ENCODE measurements around the gene CASTOR1.

Gene CASTOR1

DNA sequence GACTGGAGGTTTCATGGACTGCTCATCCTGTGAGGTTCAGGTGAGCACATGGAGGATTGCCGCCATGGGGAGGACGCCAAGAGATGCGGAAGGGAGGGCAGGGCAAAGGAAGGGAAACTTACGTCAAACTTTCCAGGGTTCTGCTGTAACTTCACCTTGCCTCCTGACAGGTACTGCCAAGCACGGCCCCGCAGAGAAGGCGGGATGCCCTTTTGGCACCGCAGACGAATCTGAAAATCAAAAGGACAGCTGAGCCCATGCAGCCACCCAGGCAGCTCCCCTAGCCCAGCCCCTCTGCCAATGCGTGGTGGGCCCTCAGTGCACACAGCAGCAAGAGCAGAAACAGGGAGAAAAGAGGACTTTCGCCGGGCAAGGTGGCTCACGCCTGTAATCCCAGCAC is 10.0 kb upstream of the CASTOR1 start:
- in situ Hi-C loops (cut with MboI; ENCODE audit: low sequenced_read_pairs): no loop called here
- Histone ChIP-seq H3K36me3 (replicated peaks) (no peaks in the 10 kb centered on the region; the same call in none of the 2 replicates), H3K4me1 (no peaks in the 10 kb centered on the region), H3K27me3 (ENCODE audit: low read depth) (no peaks in the 10 kb centered on the region), H3K9me3 (no peaks in the 10 kb centered on the region), H3K4me3 (no peak overlapping the region)
- no peak for DNase-seq (ENCODE audit: low spot score in 2 of 2)

DNA sequence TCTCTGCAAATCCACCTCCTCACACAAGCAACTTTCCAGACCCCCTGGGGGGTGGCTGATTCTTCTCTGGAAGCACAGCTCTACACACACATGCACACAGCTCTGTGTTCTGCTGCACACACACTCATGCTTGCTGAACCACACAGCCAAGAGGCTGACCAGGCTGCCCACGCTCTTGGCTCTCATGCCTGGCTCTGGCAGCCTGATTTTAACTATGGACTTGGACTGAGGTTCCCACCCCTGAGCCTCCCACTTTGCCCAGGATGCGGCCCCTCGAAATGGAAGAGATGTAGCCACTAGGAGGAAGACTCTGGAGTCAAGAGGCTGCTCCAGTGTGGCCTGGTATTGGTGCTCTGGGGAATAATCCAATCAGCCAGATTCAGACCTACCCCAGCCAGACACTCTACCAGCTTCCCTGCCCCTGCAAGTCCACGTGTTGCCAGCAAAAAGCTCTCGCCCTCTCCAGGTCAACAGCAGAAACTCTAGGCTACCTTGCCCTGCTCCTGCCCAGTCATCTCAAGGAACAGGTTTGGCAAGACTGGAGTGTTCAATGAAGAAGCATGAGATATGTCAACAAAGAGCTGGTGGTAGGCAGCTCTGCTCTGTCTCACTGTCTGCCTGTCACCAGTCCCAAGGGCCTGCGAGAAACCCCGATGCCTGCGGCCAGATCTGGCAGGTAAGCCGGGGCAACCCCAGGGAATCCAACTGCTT is 8.8 kb upstream of the CASTOR1 start:
- Histone ChIP-seq H3K27me3 (ENCODE audit: low read depth) (no peaks in the 10 kb centered on the region), H3K36me3 (replicated peaks) (peaks cover 5% of the 10 kb centered on the region), H3K4me1 (no peaks in the 10 kb centered on the region), H3K9me3 (no peaks in the 10 kb centered on the region), H3K4me3 (no peak overlapping the region)
- in situ Hi-C loops (cut with MboI; ENCODE audit: low sequenced_read_pairs): no loop called here
- no peak for DNase-seq (ENCODE audit: low spot score in 2 of 2)

DNA sequence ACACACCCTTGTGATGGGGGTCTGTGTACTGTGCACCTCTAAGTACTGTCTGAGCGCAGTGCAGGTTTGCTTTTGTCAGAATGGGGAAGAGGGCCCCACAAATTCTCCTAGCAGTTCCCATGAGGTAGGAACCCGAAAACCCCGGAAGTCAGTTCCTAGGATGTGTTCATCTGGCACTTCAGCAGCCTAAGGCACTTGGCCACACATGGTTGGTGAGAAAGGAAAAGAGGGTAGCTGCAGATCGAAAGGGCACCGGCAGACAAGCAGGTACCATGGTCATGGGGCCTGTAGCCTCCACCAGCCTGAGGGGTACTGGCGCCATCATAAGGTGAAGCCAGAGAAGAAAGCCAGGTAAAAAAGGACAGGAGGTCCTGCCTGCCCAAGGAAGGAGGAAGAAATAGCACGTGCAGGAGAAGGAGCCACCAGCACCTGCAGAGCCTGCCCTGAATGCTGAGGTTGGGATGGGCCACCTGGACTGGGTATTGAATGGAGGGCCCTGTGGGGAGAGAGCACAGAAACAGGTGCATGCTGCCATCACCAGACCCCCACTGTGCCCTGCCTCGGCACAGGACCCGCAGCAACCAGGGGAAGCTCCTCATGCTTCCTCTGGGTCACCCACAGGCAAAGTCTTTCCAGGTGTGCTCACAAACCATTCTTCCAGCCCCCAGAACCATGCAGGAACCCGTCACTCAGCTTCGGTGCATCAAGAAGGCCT is 8.1 kb upstream of the CASTOR1 start:
- in situ Hi-C loops (cut with MboI; ENCODE audit: low sequenced_read_pairs): no loop called here
- Histone ChIP-seq H3K27me3 (ENCODE audit: low read depth) (no peaks in the 10 kb centered on the region), H3K36me3 (replicated peaks) (peaks cover 7% of the 10 kb centered on the region), H3K9me3 (no peaks in the 10 kb centered on the region), H3K4me1 (no peaks in the 10 kb centered on the region), H3K4me3 (no peak overlapping the region)
- no peak for DNase-seq (ENCODE audit: low spot score in 2 of 2)

DNA sequence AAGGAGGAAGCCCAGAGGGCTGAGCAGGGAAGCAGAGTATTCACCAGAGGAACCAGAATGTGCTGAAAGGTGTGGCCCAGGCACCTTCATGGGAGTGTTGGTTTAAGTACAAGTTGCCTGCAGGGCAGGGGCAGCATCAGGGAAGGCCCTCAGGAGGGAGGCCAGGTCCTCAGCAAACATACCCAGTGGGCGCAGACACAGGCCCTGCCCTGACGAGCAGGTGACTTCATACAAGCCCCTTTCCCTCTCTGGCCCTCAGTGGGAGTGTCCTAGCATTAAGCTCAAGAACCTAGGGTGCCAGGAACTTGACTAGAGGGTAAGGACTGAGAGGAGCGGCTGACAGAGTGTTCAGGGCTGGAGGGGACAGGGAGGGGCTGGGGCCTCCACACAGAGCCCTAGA is 7.5 kb upstream of the CASTOR1 start:
- H3K27me3 ChIP-seq (ENCODE audit: low read depth): no peaks in the 10 kb centered on the region
- H3K9me3 ChIP-seq: no peaks in the 10 kb centered on the region
- H3K4me1 ChIP-seq: no peaks in the 10 kb centered on the region
- peaks cover 7% of the 10 kb centered on the region for H3K36me3 ChIP-seq (replicated peaks)
- DNase-seq (ENCODE audit: low spot score in 2 of 2): no peak
- no peak overlapping the region for H3K4me3 ChIP-seq
- in situ Hi-C loops (cut with MboI; ENCODE audit: low sequenced_read_pairs): no loop called here

DNA sequence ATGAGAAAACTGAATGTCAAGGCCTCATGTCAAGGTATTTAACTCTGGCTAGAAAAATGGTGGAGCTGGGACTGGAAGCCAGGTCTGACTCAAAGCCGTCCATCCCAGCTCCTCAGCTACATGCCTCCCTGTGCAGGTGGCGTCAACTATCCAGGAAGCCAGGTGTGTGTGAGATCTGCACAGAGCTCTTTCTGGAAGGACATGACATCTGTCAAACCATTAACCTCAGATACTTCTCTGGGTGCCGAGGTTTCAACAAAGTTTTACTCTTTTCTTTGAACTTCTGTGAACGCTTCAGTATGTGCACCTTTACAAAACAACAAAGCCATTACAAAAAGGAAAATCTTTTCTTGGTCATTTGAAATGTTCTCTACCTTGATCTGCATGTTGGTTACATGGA is 7.0 kb upstream of the CASTOR1 start:
- no peaks in the 10 kb centered on the region for H3K4me1 ChIP-seq
- peaks cover 7% of the 10 kb centered on the region for H3K36me3 ChIP-seq (replicated peaks)
- no peaks in the 10 kb centered on the region for H3K27me3 ChIP-seq (ENCODE audit: low read depth)
- H3K9me3 ChIP-seq: no peaks in the 10 kb centered on the region
- DNase-seq (ENCODE audit: low spot score in 2 of 2): no peak
- in situ Hi-C loops (cut with MboI; ENCODE audit: low sequenced_read_pairs): no loop called here
- H3K4me3 ChIP-seq: no peak overlapping the region

DNA sequence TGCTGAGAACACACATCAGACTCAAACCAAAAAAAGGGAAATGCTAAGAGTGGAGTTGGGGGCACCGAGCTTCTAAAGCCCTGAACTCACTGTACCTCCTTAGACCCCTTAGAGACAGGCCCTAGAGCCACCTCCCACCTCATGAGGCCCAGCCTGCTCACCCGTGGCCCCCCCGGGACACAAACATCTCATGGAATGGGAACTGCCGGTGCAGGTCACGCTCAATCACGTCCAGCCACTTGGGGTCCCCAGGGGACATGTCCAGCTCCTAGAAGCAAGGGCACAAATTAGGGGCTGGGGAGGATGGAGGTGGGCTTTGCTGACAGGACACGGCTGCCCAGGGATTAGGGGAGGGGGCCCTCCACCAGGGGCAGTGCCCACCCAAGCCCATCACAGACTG is 6.3 kb upstream of the CASTOR1 start:
- Histone ChIP-seq H3K36me3 (replicated peaks) (peaks cover 7% of the 10 kb centered on the region), H3K9me3 (no peaks in the 10 kb centered on the region), H3K4me3 (no peak overlapping the region), H3K4me1 (no peaks in the 10 kb centered on the region), H3K27me3 (ENCODE audit: low read depth) (no peaks in the 10 kb centered on the region)
- DNase-seq (ENCODE audit: low spot score in 2 of 2): no peak
- in situ Hi-C loops (cut with MboI; ENCODE audit: low sequenced_read_pairs): no loop called here

DNA sequence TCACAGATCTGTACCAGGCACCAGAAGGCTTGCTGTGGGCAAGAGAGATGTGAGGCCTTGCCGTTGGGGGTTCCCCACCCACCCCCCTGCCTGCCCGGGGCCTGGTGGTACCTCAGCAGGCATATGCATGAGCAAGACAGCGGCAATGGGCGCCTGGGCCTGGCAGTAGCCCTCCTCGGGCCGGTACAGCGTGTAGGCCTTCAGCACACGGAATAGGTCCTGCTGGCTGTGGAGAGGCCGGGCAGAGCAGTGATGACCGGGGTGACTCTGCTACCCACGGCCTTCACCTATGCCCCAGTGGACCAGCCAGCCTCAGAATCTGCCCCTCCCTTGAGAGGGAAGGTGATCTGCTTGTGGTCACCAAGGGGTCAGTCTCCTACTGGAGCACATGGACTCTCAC is 5.5 kb upstream of the CASTOR1 start:
- Histone ChIP-seq H3K4me3 (no peak overlapping the region), H3K9me3 (no peaks in the 10 kb centered on the region), H3K27me3 (ENCODE audit: low read depth) (no peaks in the 10 kb centered on the region), H3K36me3 (replicated peaks) (peaks cover 7% of the 10 kb centered on the region), H3K4me1 (peaks cover 3% of the 10 kb centered on the region)
- in situ Hi-C loops (cut with MboI; ENCODE audit: low sequenced_read_pairs): no loop called here
- no peak for DNase-seq (ENCODE audit: low spot score in 2 of 2)

DNA sequence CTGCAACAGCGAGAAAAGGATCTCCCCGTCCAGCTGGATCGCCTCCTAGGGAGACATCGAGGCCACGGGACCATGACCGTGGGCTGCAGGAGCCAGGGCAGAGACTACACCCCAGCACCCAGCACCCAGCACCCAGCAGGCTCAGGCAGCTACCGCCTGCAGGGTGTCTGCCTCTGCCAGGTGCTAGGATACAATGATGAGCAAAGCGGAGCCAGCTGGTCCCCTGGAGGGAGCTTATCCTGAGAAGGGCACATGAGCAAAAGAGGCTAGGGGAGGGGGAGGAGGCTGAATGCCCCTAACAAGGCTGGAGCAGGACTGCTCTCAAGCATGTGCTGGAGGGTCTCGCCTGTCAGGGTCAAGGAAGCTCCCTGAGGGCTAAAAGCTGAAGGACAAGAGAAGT is 4.8 kb upstream of the CASTOR1 start:
- Histone ChIP-seq H3K9me3 (no peaks in the 10 kb centered on the region), H3K27me3 (ENCODE audit: low read depth) (no peaks in the 10 kb centered on the region), H3K4me3 (no peak overlapping the region), H3K4me1 (peaks cover 4% of the 10 kb centered on the region), H3K36me3 (replicated peaks) (peaks cover 7% of the 10 kb centered on the region)
- in situ Hi-C loops (cut with MboI; ENCODE audit: low sequenced_read_pairs): no loop called here
- DNase-seq (ENCODE audit: low spot score in 2 of 2): no peak

DNA sequence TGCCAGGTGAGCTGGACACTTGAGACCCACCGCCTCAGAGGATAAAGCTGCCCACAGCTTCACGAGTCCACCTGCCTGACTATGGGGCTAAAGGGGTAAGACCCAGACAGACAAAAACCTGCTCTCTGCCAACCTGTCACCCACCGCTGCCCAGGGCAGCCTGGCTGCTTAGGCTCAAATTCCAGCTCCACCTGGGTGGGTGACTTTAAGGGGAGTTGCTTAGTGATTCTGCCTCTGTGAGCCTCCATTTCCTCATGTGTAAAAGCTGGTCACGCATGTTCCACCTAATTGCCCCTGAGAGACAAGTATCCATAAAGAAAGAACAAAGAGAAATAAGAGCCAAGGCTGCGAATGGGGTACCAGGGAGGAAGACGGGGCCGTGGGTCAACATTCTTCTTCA is 3.7 kb upstream of the CASTOR1 start:
- no peak for DNase-seq (ENCODE audit: low spot score in 2 of 2)
- H3K4me1 ChIP-seq: peaks cover 10% of the 10 kb centered on the region
- no peaks in the 10 kb centered on the region for H3K9me3 ChIP-seq
- no peaks in the 10 kb centered on the region for H3K27me3 ChIP-seq (ENCODE audit: low read depth)
- H3K4me3 ChIP-seq: no peak overlapping the region
- in situ Hi-C loops (cut with MboI; ENCODE audit: low sequenced_read_pairs): no loop called here
- H3K36me3 ChIP-seq (replicated peaks): peaks cover 7% of the 10 kb centered on the region

DNA sequence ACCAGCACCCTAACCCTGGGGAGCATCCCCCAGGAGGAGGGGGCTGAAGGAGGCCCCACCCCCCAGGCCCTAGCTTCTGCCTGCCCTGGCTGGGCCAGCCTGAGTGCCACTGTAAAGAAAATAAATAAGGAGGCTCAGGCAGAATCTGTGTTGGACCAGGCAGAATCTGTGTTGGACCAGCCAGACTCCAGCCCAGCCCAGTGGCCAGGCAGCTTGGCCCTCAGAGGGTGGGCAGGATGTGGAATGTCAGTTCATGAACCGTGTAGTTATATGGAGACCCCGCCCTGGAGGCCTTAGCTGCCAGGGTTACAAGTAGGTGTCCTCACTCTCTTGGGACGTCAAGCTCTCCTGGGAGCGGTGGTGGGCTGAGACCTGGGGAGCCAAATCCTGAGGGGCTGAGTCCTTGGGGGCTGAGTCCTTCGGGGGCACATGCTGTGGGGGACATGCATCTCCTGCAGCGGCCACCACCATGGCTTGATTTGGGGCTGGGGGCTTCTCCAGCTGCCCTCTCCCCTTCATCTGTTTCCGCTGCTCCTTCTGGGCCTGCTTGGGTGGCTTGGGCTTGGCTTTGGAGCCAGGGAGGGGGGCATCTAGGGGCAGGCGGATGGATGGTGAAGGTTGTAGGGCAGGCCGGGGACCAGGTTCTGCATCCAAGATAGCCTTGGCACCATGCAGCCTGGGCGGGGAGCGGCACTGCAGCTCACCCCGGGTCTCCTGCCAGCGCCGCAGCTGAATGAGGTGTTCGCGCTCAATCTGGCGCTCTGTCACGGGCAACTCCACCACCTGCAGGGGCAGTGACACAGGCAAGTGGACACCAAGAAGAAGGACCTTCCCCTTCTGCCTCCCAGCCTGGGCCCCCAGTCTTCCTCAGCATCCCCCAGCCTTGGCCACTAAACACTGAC is 3.0 kb upstream of the CASTOR1 start:
- H3K36me3 ChIP-seq (replicated peaks): peaks cover 7% of the 10 kb centered on the region; the same call in 1 of the 2 replicates
- no peaks in the 10 kb centered on the region for H3K27me3 ChIP-seq (ENCODE audit: low read depth)
- H3K9me3 ChIP-seq: no peaks in the 10 kb centered on the region
- peaks cover 10% of the 10 kb centered on the region for H3K4me1 ChIP-seq
- H3K4me3 ChIP-seq: no peak overlapping the region
- in situ Hi-C loops (cut with MboI; ENCODE audit: low sequenced_read_pairs): no loop called here
- no peak for DNase-seq (ENCODE audit: low spot score in 2 of 2)

DNA sequence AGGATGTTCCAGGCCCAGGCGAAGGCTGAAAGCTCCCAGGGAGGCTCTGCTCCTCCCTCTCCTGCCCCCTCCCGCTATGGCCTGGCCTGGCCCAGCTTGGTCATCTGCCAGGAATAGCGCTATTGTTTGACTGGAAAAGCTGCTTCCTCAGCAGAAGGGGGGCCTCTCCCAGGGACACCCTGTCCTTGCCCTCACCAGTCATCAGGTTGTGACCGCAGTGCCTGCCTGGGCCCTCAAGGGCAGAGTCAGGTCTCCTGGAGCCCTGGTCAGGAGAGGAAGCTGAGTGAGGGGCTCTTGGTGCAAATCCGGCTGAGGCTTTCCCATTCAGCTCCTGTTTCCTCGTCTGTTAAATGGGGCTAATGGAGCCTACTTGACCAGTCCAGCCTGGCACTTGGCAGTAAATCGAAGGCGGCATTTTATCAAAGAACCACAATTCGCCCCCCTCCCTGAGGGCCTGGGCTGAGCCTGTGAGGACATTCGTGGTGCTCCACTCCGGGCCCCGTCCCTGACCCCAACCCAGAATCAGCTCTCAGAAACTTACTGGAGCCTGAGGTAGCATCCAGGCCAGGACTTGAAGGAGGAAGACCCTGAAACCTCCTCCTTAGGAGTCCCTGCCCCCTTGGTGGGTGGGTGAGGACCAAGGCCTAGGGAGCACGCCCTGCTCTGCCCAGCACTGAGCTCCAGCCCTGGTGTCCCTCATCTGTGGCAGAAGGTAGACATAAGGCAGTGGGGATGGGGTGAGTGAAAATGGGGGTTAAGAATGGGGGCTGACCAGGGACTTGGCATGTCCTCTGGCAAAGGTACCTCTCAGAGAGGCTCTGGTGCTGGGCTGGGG is 2.0 kb upstream of the CASTOR1 start:
- H3K4me3 ChIP-seq: no peak overlapping the region
- peaks cover 10% of the 10 kb centered on the region for H3K4me1 ChIP-seq
- no peaks in the 10 kb centered on the region for H3K27me3 ChIP-seq (ENCODE audit: low read depth)
- in situ Hi-C loops (cut with MboI; ENCODE audit: low sequenced_read_pairs): no loop called here
- H3K9me3 ChIP-seq: no peaks in the 10 kb centered on the region
- H3K36me3 ChIP-seq (replicated peaks): peaks cover 10% of the 10 kb centered on the region; the same call in 1 of the 2 replicates
- peak in 1 of 2 experiments; percentile 59 for DNase-seq (ENCODE audit: low spot score in 2 of 2)

DNA sequence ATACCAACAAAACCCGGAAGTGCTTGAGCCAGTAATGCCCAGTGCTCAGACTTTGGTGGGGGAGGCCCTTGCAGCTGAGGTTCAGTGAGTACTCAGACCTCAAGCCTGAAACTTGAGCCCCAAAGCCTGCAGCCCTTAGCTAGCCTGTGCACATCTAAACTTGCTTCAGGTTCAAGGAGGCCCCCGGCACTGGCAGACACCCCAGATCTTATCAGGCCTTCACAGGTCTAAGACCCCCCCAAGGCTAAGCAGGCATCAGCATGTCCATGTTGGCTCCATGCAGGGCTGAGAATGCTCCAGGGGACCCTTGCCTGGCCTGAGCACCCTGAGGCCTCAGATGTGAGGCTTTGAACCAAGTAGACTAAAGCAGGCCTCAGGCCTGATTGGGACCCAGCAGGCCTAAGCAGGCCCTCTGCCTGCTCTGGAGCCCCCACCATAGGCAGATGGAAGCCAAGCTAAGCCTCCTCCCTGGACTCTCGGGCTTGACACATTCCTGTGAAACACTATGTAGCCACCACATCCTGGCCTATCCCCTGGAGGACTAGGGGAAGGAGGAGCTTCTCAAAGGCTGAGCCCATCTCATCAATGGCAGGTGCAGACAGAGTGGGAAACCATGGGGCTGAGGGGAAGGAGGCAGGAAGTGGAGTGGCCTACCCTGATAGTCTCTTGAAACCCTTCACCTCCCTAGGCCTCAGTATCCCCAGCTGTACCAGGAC is 1.2 kb upstream of the CASTOR1 start:
- peak in 1 of 2 experiments; percentile 23 for DNase-seq (ENCODE audit: low spot score in 2 of 2)
- Histone ChIP-seq H3K9me3 (no peaks in the 10 kb centered on the region), H3K36me3 (replicated peaks) (peaks cover 10% of the 10 kb centered on the region; the same call in 1 of the 2 replicates), H3K4me3 (peak overlapping the region; percentile 60; the same call in 1 of the 2 replicates), H3K4me1 (peaks cover 10% of the 10 kb centered on the region), H3K27me3 (ENCODE audit: low read depth) (no peaks in the 10 kb centered on the region)
- in situ Hi-C loops (cut with MboI; ENCODE audit: low sequenced_read_pairs): no loop called here

DNA sequence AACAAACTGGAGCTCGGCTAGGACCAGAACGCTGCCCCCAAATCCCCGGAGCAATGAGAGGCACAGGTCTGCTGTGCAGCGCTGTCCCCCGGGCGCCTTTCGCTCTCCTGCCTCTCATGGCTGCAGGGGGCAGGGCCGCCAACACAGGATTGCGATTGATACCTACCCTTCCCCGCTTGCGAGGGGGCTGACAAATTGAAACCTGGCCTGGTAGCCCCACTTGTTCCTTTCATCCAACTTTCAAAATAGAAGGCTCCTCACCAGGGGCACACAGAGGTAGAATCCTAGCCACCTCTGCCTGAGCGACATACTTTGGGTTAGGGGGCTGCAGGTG is 642 bp upstream of the CASTOR1 start:
- Histone ChIP-seq H3K36me3 (replicated peaks) (peaks cover 10% of the 10 kb centered on the region; the same call in 1 of the 2 replicates), H3K4me1 (peaks cover 10% of the 10 kb centered on the region), H3K27me3 (ENCODE audit: low read depth) (no peaks in the 10 kb centered on the region), H3K9me3 (no peaks in the 10 kb centered on the region), H3K4me3 (peak overlapping the region; percentile 60)
- no peak for DNase-seq (ENCODE audit: low spot score in 2 of 2)
- in situ Hi-C loops (cut with MboI; ENCODE audit: low sequenced_read_pairs): no loop called here

Measured in HAP-1 (cell line).